Neural cell (in vitro differentiated cells): Measurements from ENCODE around the gene NRF1. TPM values are rescaled to one million over a fixed set of nuclear protein-coding genes. Genes with fewer than 3 reads are reported as not detected.

ENCODE experiments used
- H2AFZ ChIP-seq: fragments of 200-600, 300-800 bp; sonication (generic), shearing (Covaris generic); 2 replicates; pipeline ENCODE4 v1.6.0; 2014; ENCODE audit warnings: low read depth, mild to moderate bottlenecking, antibody characterized with exemption, low read length, moderate library complexity
- H3F3A ChIP-seq: fragments of 200-600 bp; shearing (Covaris generic); 2 replicates; pipeline ENCODE4 v1.6.1; 2016; ENCODE audit warnings: mild to moderate bottlenecking, moderate library complexity, mixed read lengths, antibody characterized with exemption, low read length; ENCODE audit not compliant: insufficient read depth, poor library complexity, severe bottlenecking
- H3K27ac ChIP-seq: fragments of 200-600, 300-800 bp; sonication (generic), shearing (Covaris generic); 2 replicates; pipeline ENCODE4 v1.5.1; 2014; ENCODE audit warnings: mild to moderate bottlenecking, low read length, moderate library complexity
- H3K27me3 ChIP-seq: fragments of 300-800, 200-600 bp; sonication (generic), shearing (Covaris generic); 2 replicates; pipeline ENCODE4 v1.6.0; 2014; ENCODE audit warnings: mild to moderate bottlenecking, low read depth, low read length, moderate library complexity; ENCODE audit not compliant: insufficient read depth
- H3K36me3 ChIP-seq: fragments of 300-800, 200-600 bp; sonication (generic), shearing (Covaris generic); 2 replicates; pipeline ENCODE4 v1.5.1; 2014; ENCODE audit warnings: mild to moderate bottlenecking, antibody characterized with exemption, low read length, moderate library complexity; ENCODE audit not compliant: insufficient read depth
- H3K4me2 ChIP-seq: fragments of 300-800, 200-600 bp; sonication (generic), shearing (Covaris generic); 2 replicates; pipeline ENCODE4 v1.6.0; 2014; ENCODE audit warnings: mild to moderate bottlenecking, low read length
- H3K4me3 ChIP-seq: fragments of 300-800, 200-600 bp; sonication (generic), shearing (Covaris generic); 2 replicates; pipeline ENCODE4 v1.5.1; 2014; ENCODE audit warnings: mild to moderate bottlenecking, low read length, moderate library complexity
- H3K79me2 ChIP-seq: fragments of 200-600 bp; shearing (Covaris generic); replicated peaks from 2 replicates; pipeline ENCODE4 v1.6.0; 2014; ENCODE audit warnings: mild to moderate bottlenecking, low read length, moderate library complexity; ENCODE audit not compliant: insufficient read depth
- H3K9ac ChIP-seq: fragments of 300-800, 200-600 bp; sonication (generic), shearing (Covaris generic); 2 replicates; pipeline ENCODE4 v1.6.1; 2016; ENCODE audit warnings: mild to moderate bottlenecking, low read length, mixed read lengths
- H3K9me2 ChIP-seq: fragments of 200-600 bp; shearing (Covaris generic); 2 replicates; pipeline ENCODE4 v1.6.1; 2016; ENCODE audit warnings: mild to moderate bottlenecking, low read length, mixed read lengths; ENCODE audit not compliant: insufficient read depth
- H3K9me3 ChIP-seq: fragments of 200-600, 300-800 bp; sonication (generic), shearing (Covaris generic); 2 replicates; pipeline ENCODE4 v1.6.1; 2016; ENCODE audit warnings: mild to moderate bottlenecking, mixed run types, low read length, moderate library complexity, mixed read lengths
- H4K20me1 ChIP-seq: fragments of 200-600 bp; shearing (Covaris generic); 2 replicates; pipeline ENCODE4 v1.6.1; 2016; ENCODE audit warnings: mild to moderate bottlenecking, mixed run types; ENCODE audit not compliant: insufficient read depth
- EP300 ChIP-seq: fragments of 450-650 bp; conservative IDR thresholded peaks from 2 replicates; pipeline ENCODE4 v1.6.1; 2014; ENCODE audit warnings: antibody characterized with exemption, mild to moderate bottlenecking, moderate library complexity; ENCODE audit not compliant: poor library complexity, severe bottlenecking
- EZH2 ChIP-seq: fragments of 200-600, 300-800 bp; shearing (Covaris generic), sonication (generic); IDR thresholded peaks from 2 replicates; pipeline ENCODE4 v1.6.1; 2014; ENCODE audit warnings: antibody characterized with exemption, low read length, borderline replicate concordance, mild to moderate bottlenecking; ENCODE audit not compliant: insufficient read depth, poor library complexity, severe bottlenecking
- MXI1 ChIP-seq: fragments of 450-650 bp; conservative IDR thresholded peaks from 2 replicates; pipeline ENCODE4 v1.6.1; 2014; ENCODE audit warnings: antibody characterized with exemption, mild to moderate bottlenecking; ENCODE audit not compliant: poor library complexity, severe bottlenecking
- POLR2AphosphoS5 ChIP-seq: IDR thresholded peaks from 2 replicates; pipeline ENCODE4 v1.6.1; 2012
- RAD21 ChIP-seq: fragments of 450-650 bp; conservative IDR thresholded peaks from 2 replicates; pipeline ENCODE4 v1.6.1; 2014; ENCODE audit warnings: antibody characterized with exemption, mild to moderate bottlenecking, moderate library complexity
- REST ChIP-seq: IDR thresholded peaks from 2 replicates; pipeline ENCODE4 v1.6.1; 2012; ENCODE audit warnings: borderline replicate concordance
- SMC3 ChIP-seq: fragments of 450-650 bp; conservative IDR thresholded peaks from 2 replicates; pipeline ENCODE4 v1.6.1; 2014; ENCODE audit warnings: antibody characterized with exemption, mild to moderate bottlenecking, moderate library complexity; ENCODE audit not compliant: poor library complexity
- TAF1 ChIP-seq: IDR thresholded peaks from 2 replicates; pipeline ENCODE4 v1.6.1; 2012; ENCODE audit warnings: low read depth
- polyA plus RNA-seq: library from polyadenylated mRNA; depleted of rRNA; stranded (reverse); fragments of >200 nt; gene quantifications from 2 replicates; pipeline ENCODE4 v1.2.3, GENCODE V29; 2014
- TF ChIP-seq, protein P1 (sequence below): fragments of 450-650 bp; IDR thresholded peaks from 2 replicates; pipeline ENCODE4 v1.5.1; 2014; ENCODE audit warnings: antibody characterized with exemption, mild to moderate bottlenecking, moderate library complexity; ENCODE audit not compliant: poor library complexity, severe bottlenecking

NRF1 gene
- polyA plus RNA-seq, 1 donor from 2014 or later: 13.2 TPM

DNA sequence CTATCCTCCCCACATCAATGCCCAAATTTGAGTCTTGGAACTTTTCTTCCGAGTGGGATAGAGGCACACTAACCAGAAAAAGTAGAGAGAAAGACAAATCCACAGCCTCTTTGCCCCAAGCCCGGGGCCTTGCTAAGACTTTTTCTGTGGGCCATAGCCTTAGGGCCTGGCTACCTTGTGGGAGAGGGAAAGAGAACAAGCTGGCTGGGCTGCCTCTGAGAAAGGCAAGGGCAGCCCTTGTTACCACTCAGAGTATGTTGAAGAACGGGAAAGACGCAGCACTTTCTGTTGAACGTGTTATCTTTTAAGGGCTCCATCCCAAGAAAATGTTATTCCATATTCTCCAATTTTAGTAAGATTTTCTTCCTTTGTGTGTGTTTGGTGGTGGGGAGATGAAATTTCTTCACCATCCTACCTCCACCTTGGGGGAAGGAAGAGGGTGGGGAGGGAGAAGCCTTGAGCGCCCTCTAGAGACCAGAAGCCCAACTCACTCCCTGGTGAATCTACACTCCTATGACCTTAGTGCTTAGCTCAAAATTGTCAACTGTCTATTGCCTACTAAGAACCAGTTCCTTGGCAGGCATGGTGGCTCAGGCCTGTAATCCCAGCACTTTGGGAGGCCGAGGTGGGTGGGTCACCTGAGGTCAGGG, 3.9 kb upstream of the NRF1 start:
- TF ChIP-seq, protein P1, sequence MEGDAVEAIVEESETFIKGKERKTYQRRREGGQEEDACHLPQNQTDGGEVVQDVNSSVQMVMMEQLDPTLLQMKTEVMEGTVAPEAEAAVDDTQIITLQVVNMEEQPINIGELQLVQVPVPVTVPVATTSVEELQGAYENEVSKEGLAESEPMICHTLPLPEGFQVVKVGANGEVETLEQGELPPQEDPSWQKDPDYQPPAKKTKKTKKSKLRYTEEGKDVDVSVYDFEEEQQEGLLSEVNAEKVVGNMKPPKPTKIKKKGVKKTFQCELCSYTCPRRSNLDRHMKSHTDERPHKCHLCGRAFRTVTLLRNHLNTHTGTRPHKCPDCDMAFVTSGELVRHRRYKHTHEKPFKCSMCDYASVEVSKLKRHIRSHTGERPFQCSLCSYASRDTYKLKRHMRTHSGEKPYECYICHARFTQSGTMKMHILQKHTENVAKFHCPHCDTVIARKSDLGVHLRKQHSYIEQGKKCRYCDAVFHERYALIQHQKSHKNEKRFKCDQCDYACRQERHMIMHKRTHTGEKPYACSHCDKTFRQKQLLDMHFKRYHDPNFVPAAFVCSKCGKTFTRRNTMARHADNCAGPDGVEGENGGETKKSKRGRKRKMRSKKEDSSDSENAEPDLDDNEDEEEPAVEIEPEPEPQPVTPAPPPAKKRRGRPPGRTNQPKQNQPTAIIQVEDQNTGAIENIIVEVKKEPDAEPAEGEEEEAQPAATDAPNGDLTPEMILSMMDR: peak; percentile 14
- no peak for TF ChIP-seq REST
- Histone ChIP-seq H3K9ac (no peak overlapping the region), H4K20me1 (no peaks in the 10 kb centered on the region), H3F3A (no peaks in the 10 kb centered on the region), H3K27me3 (no peaks in the 10 kb centered on the region), H3K4me3 (no peak overlapping the region), H3K27ac (no peak overlapping the region), H3K79me2 (peaks cover 16% of the 10 kb centered on the region), H3K36me3 (no peaks in the 10 kb centered on the region), H3K4me2 (no peak overlapping the region), H3K9me2 (no peaks in the 10 kb centered on the region), H3K9me3 (no peaks in the 10 kb centered on the region), H2AFZ (no peak overlapping the region)

GRCh38 chr7:129609666-129610065, 1.9 kb upstream of the NRF1 start:
- Histone ChIP-seq H4K20me1 (no peaks in the 10 kb centered on the region), H3K27ac (no peak overlapping the region), H3K4me3 (no peak overlapping the region), H3K9me3 (no peaks in the 10 kb centered on the region), H3K9me2 (no peaks in the 10 kb centered on the region), H3K9ac (no peak overlapping the region), H3K36me3 (no peaks in the 10 kb centered on the region), H3K79me2 (peaks cover 35% of the 10 kb centered on the region), H2AFZ (no peak overlapping the region), H3F3A (no peaks in the 10 kb centered on the region), H3K27me3 (no peaks in the 10 kb centered on the region), H3K4me2 (no peak overlapping the region)
- TF ChIP-seq MXI1 (no peak), RAD21 (no peak), SMC3 (no peak), POLR2AphosphoS5 (no peak), REST (no peak), EZH2 (no peak), EP300 (no peak), TAF1 (no peak)
- TF ChIP-seq, protein P1: no peak
